ENCODE data around the gene VPS37D. TPM values are rescaled to one million over a fixed set of nuclear protein-coding genes. Genes with fewer than 3 reads are reported as not detected.

Gene VPS37D
- total and polyA plus RNA-seq, 2 experiments from 2014 or later = 2.2 to 7.0 TPM

DNA sequence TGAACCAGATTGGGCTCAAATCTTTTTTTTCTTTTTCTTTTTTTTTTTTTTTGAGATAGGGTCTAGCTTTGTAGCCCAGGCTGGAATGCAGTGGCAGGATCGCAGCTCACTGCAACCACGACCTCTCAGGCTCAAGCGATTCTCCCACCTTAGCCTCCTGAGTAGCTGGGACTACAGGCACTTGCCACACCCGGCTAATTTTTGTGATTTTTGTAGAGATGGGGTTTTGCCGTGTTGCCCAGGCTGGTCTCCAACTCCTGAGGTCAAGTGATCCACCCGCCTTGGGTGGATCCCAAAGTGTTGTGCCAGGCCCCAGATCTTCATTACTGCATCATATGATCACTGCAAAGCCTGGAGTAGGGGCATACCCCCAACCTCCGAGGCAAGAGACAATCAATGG is 12.9 kb downstream of the VPS37D start:
- H3K27ac ChIP-seq (ENCODE audit: low read depth) = no peak overlapping the region
- Mint-ChIP-seq H3K4me1 (peaks cover 17% of the 10 kb centered on the region), H3K27ac (no peak overlapping the region), H3K9me3 (no peaks in the 10 kb centered on the region; the same call in 2 of the 3 replicates), H3K36me3 (ENCODE audit: low read depth) (peaks cover 22% of the 10 kb centered on the region), H3K27me3 (ENCODE audit: insufficient read depth, low read depth, poor library complexity) (peaks cover 14% of the 10 kb centered on the region), H3K4me3 (peak overlapping the region; percentile 95; the same call in 2 of the 3 replicates)
- DNase-seq (ENCODE audit: low spot score) = no peak
- TF ChIP-seq EZH2phosphoT487 (IDR thresholded peaks at IDR 0.05; ENCODE audit: unreplicated experiment) (no peak), ETS1 (IDR thresholded peaks at IDR 0.05) (no peak), STAT1 (IDR thresholded peaks at IDR 0.05; ENCODE audit: unreplicated experiment) (no peak), POLR2AphosphoS5 (IDR thresholded peaks at IDR 0.05; ENCODE audit: low read depth) (no peak), CTCF (conservative IDR thresholded peaks at IDR 0.05; ENCODE audit: low read depth in 2 of 2) (no peak), JUNB (IDR thresholded peaks at IDR 0.05; ENCODE audit: unreplicated experiment) (no peak), NANOG (IDR thresholded peaks at IDR 0.05; ENCODE audit: borderline replicate concordance) (no peak), CREB1 (CRISPR knock-in tag; IDR thresholded peaks at IDR 0.05; ENCODE audit: low read depth) (no peak), EZH2 (IDR thresholded peaks at IDR 0.05; ENCODE audit: low read depth, unreplicated experiment) (no peak), ZNF114 (CRISPR knock-in tag; IDR thresholded peaks at IDR 0.05) (no peak), ZNF331 (CRISPR knock-in tag; IDR thresholded peaks at IDR 0.05; ENCODE audit: low read depth) (no peak)
- TF ChIP-seq, protein P1, sequence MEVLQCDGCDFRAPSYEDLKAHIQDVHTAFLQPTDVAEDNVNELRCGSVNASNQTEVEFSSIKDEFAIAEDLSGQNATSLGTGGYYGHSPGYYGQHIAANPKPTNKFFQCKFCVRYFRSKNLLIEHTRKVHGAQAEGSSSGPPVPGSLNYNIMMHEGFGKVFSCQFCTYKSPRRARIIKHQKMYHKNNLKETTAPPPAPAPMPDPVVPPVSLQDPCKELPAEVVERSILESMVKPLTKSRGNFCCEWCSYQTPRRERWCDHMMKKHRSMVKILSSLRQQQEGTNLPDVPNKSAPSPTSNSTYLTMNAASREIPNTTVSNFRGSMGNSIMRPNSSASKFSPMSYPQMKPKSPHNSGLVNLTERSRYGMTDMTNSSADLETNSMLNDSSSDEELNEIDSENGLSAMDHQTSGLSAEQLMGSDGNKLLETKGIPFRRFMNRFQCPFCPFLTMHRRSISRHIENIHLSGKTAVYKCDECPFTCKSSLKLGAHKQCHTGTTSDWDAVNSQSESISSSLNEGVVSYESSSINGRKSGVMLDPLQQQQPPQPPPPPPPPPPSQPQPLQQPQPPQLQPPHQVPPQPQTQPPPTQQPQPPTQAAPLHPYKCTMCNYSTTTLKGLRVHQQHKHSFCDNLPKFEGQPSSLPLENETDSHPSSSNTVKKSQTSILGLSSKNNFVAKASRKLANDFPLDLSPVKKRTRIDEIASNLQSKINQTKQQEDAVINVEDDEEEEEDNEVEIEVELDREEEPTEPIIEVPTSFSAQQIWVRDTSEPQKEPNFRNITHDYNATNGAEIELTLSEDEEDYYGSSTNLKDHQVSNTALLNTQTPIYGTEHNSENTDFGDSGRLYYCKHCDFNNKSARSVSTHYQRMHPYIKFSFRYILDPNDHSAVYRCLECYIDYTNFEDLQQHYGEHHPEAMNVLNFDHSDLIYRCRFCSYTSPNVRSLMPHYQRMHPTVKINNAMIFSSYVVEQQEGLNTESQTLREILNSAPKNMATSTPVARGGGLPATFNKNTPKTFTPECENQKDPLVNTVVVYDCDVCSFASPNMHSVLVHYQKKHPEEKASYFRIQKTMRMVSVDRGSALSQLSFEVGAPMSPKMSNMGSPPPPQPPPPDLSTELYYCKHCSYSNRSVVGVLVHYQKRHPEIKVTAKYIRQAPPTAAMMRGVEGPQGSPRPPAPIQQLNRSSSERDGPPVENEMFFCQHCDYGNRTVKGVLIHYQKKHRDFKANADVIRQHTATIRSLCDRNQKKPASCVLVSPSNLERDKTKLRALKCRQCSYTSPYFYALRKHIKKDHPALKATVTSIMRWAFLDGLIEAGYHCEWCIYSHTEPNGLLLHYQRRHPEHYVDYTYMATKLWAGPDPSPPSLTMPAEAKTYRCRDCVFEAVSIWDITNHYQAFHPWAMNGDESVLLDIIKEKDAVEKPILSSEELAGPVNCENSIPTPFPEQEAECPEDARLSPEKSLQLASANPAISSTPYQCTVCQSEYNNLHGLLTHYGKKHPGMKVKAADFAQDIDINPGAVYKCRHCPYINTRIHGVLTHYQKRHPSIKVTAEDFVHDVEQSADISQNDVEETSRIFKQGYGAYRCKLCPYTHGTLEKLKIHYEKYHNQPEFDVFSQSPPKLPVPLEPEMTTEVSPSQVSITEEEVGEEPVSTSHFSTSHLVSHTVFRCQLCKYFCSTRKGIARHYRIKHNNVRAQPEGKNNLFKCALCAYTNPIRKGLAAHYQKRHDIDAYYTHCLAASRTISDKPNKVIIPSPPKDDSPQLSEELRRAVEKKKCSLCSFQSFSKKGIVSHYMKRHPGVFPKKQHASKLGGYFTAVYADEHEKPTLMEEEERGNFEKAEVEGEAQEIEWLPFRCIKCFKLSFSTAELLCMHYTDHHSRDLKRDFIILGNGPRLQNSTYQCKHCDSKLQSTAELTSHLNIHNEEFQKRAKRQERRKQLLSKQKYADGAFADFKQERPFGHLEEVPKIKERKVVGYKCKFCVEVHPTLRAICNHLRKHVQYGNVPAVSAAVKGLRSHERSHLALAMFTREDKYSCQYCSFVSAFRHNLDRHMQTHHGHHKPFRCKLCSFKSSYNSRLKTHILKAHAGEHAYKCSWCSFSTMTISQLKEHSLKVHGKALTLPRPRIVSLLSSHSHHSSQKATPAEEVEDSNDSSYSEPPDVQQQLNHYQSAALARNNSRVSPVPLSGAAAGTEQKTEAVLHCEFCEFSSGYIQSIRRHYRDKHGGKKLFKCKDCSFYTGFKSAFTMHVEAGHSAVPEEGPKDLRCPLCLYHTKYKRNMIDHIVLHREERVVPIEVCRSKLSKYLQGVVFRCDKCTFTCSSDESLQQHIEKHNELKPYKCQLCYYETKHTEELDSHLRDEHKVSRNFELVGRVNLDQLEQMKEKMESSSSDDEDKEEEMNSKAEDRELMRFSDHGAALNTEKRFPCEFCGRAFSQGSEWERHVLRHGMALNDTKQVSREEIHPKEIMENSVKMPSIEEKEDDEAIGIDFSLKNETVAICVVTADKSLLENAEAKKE (CRISPR knock-in tag; IDR thresholded peaks at IDR 0.05) = no peak
- peaks cover 55% of the 10 kb centered on the region for H3K79me2 ChIP-seq (replicated peaks; ENCODE audit: insufficient read depth)
- no peaks in the 10 kb centered on the region for H3K9me2 ChIP-seq (ENCODE audit: insufficient read depth)
- peaks cover 9% of the 10 kb centered on the region for H3K4me1 ChIP-seq (ENCODE audit: insufficient read depth)
- no peaks in the 10 kb centered on the region for H3K27me3 ChIP-seq (ENCODE audit: insufficient read depth)
- no peak overlapping the region for H3K4me2 ChIP-seq
- no peak overlapping the region for H3K4me3 ChIP-seq
- no peak for ATAC-seq
- peaks cover 3% of the 10 kb centered on the region; the same call in 1 of the 2 replicates for H3K36me3 ChIP-seq (ENCODE audit: insufficient read depth)
- peaks cover 5% of the 10 kb centered on the region for H4K20me1 ChIP-seq (replicated peaks; ENCODE audit: insufficient read depth)
- H3F3A ChIP-seq (replicated peaks; ENCODE audit: low read depth) = no peaks in the 10 kb centered on the region
- no peak overlapping the region for H2AFZ ChIP-seq

All from GM23338 (cell line).